ENCODE results near the gene ANKRD6. TPM values are rescaled to one million over a fixed set of nuclear protein-coding genes. Genes with fewer than 3 reads are reported as not detected.

Gene ANKRD6
- total RNA-seq, 1 donor from 2014 or later, result 13.5 TPM

DNA sequence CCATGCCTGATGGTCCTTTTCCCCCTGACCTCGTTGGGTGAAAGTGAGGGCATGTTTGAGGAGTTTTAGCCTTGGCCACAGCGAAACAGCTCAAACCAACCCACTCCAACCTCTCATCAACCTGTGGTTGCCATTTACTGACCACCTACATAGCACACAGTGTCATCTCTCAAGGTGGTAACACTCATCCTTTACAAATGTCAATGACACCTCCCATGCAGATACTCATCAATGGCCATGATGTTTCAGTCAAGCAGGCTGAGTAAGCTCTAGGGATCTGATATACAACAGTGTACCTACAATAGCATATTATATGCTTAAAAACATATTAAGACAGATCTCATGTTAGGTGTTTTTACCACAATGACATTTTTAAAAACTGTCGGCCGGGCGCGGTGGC is 30.2 kb upstream of the ANKRD6 start:
- no peak overlapping the region for H3K4me2 ChIP-seq (ENCODE audit: low read length)
- Mint-ChIP-seq H3K9me3 (ENCODE audit: unreplicated experiment) (no peaks in the 10 kb centered on the region), H3K4me3 (ENCODE audit: unreplicated experiment) (no peak overlapping the region), H3K27ac (ENCODE audit: unreplicated experiment) (no peak overlapping the region), H3K36me3 (ENCODE audit: low read depth, unreplicated experiment) (no peaks in the 10 kb centered on the region), H3K27me3 (ENCODE audit: low read depth, unreplicated experiment) (peaks cover 16% of the 10 kb centered on the region), H3K4me1 (ENCODE audit: low read depth, unreplicated experiment) (peaks cover 3% of the 10 kb centered on the region)
- TF ChIP-seq EZH2 (IDR thresholded peaks at IDR 0.05; ENCODE audit: insufficient read depth, low read length), result no peak
- TF ChIP-seq, protein P1, sequence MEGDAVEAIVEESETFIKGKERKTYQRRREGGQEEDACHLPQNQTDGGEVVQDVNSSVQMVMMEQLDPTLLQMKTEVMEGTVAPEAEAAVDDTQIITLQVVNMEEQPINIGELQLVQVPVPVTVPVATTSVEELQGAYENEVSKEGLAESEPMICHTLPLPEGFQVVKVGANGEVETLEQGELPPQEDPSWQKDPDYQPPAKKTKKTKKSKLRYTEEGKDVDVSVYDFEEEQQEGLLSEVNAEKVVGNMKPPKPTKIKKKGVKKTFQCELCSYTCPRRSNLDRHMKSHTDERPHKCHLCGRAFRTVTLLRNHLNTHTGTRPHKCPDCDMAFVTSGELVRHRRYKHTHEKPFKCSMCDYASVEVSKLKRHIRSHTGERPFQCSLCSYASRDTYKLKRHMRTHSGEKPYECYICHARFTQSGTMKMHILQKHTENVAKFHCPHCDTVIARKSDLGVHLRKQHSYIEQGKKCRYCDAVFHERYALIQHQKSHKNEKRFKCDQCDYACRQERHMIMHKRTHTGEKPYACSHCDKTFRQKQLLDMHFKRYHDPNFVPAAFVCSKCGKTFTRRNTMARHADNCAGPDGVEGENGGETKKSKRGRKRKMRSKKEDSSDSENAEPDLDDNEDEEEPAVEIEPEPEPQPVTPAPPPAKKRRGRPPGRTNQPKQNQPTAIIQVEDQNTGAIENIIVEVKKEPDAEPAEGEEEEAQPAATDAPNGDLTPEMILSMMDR (IDR thresholded peaks at IDR 0.05; ENCODE audit: insufficient read depth, low read depth, low read length), result no peak
- H3K79me2 ChIP-seq (ENCODE audit: insufficient read depth, low read length), result no peaks in the 10 kb centered on the region
- H3K4me1 ChIP-seq (ENCODE audit: insufficient read depth, low read length), result no peaks in the 10 kb centered on the region
- peaks cover 5% of the 10 kb centered on the region for H3K27me3 ChIP-seq (ENCODE audit: insufficient read depth, low read length)
- no peaks in the 10 kb centered on the region for H3K9me3 ChIP-seq (ENCODE audit: insufficient read depth, low read depth, low read length)
- no peak overlapping the region for H3K9ac ChIP-seq (ENCODE audit: low read length)
- FAIRE-seq (no peak), DNase-seq (ENCODE audit: low read depth) (no peak)
- no peaks in the 10 kb centered on the region for H3K36me3 ChIP-seq (ENCODE audit: insufficient read depth, low read length)
- H3K4me3 ChIP-seq (ENCODE audit: insufficient read depth, low read depth, low read length), result no peak overlapping the region
- no peak overlapping the region for H2AFZ ChIP-seq (ENCODE audit: low read depth, low read length)
- no peaks in the 10 kb centered on the region for H4K20me1 ChIP-seq (ENCODE audit: insufficient read depth, low read length)
- H3K27ac ChIP-seq (ENCODE audit: low read depth, low read length), result no peak overlapping the region

DNA sequence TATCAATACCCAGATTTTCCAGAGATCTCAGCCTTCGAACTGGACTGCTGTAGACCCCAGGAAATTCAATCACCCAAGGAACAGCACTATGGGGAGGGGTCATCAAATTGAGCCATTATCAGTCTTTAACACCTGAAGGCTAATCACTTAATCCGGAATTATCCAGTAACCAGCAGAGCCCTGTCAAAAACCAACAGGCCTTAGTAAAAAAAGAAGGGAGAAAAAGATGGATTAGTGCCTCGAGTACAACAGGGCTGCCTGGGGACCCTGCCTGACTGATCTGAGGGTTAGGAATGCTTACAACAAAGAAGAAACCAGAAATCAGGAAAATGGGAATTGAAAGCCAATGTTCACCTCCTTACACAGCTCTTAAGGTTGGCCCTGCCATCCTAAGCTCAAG is 28.4 kb upstream of the ANKRD6 start:
- no peaks in the 10 kb centered on the region for H3K9me3 ChIP-seq (ENCODE audit: insufficient read depth, low read depth, low read length)
- H3K4me1 ChIP-seq (ENCODE audit: insufficient read depth, low read length), result no peaks in the 10 kb centered on the region
- H4K20me1 ChIP-seq (ENCODE audit: insufficient read depth, low read length), result no peaks in the 10 kb centered on the region
- no peak overlapping the region for H3K9ac ChIP-seq (ENCODE audit: low read length)
- H3K27ac ChIP-seq (ENCODE audit: low read depth, low read length), result no peak overlapping the region
- DNase-seq (ENCODE audit: low read depth) (no peak), FAIRE-seq (no peak)
- no peaks in the 10 kb centered on the region for H3K36me3 ChIP-seq (ENCODE audit: insufficient read depth, low read length)
- Mint-ChIP-seq H3K36me3 (ENCODE audit: low read depth, unreplicated experiment) (no peaks in the 10 kb centered on the region), H3K27me3 (ENCODE audit: low read depth, unreplicated experiment) (peaks cover 20% of the 10 kb centered on the region), H3K4me3 (ENCODE audit: unreplicated experiment) (no peak overlapping the region), H3K27ac (ENCODE audit: unreplicated experiment) (no peak overlapping the region), H3K4me1 (ENCODE audit: low read depth, unreplicated experiment) (peaks cover 3% of the 10 kb centered on the region), H3K9me3 (ENCODE audit: unreplicated experiment) (no peaks in the 10 kb centered on the region)
- no peaks in the 10 kb centered on the region for H3K79me2 ChIP-seq (ENCODE audit: insufficient read depth, low read length)
- no peak overlapping the region for H3K4me3 ChIP-seq (ENCODE audit: insufficient read depth, low read depth, low read length)
- H3K27me3 ChIP-seq (ENCODE audit: insufficient read depth, low read length), result peaks cover 9% of the 10 kb centered on the region
- no peak overlapping the region for H2AFZ ChIP-seq (ENCODE audit: low read depth, low read length)
- no peak overlapping the region for H3K4me2 ChIP-seq (ENCODE audit: low read length)
- TF ChIP-seq, protein P1 (IDR thresholded peaks at IDR 0.05; ENCODE audit: insufficient read depth, low read depth, low read length), result no peak
- no peak for TF ChIP-seq EZH2 (IDR thresholded peaks at IDR 0.05; ENCODE audit: insufficient read depth, low read length)

DNA sequence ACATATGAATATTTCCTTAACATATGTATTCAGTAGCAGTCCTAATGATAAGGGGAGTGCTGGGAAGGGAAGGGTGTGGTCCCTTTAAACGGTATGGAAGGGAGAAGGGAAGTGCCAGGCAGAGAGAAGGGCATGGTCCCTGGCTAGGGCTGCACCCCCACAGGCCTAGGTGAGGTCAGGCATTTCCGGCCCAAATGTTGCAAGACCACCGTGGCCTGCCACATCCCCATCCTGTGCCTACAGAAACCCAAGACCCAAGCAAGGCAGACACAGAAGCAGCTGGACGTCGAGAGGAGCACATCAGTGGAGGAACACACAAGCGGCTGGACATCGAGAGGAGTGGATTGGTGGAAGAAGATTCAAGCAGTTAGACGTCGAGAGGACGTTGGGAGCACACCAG is 26.8 kb upstream of the ANKRD6 start:
- Mint-ChIP-seq H3K27ac (ENCODE audit: unreplicated experiment) (no peak overlapping the region), H3K27me3 (ENCODE audit: low read depth, unreplicated experiment) (peaks cover 22% of the 10 kb centered on the region), H3K36me3 (ENCODE audit: low read depth, unreplicated experiment) (no peaks in the 10 kb centered on the region), H3K4me1 (ENCODE audit: low read depth, unreplicated experiment) (peaks cover 2% of the 10 kb centered on the region), H3K4me3 (ENCODE audit: unreplicated experiment) (no peak overlapping the region), H3K9me3 (ENCODE audit: unreplicated experiment) (no peaks in the 10 kb centered on the region)
- TF ChIP-seq, protein P1 (IDR thresholded peaks at IDR 0.05; ENCODE audit: insufficient read depth, low read depth, low read length), result no peak
- no peak for TF ChIP-seq EZH2 (IDR thresholded peaks at IDR 0.05; ENCODE audit: insufficient read depth, low read length)
- Histone ChIP-seq H3K9ac (ENCODE audit: low read length) (no peak overlapping the region), H4K20me1 (ENCODE audit: insufficient read depth, low read length) (no peaks in the 10 kb centered on the region), H2AFZ (ENCODE audit: low read depth, low read length) (no peak overlapping the region), H3K4me1 (ENCODE audit: insufficient read depth, low read length) (peaks cover 4% of the 10 kb centered on the region), H3K36me3 (ENCODE audit: insufficient read depth, low read length) (no peaks in the 10 kb centered on the region), H3K9me3 (ENCODE audit: insufficient read depth, low read depth, low read length) (no peaks in the 10 kb centered on the region), H3K27me3 (ENCODE audit: insufficient read depth, low read length) (peaks cover 16% of the 10 kb centered on the region), H3K27ac (ENCODE audit: low read depth, low read length) (no peak overlapping the region), H3K4me2 (ENCODE audit: low read length) (no peak overlapping the region), H3K4me3 (ENCODE audit: insufficient read depth, low read depth, low read length) (no peak overlapping the region), H3K79me2 (ENCODE audit: insufficient read depth, low read length) (no peaks in the 10 kb centered on the region)
- DNase-seq (ENCODE audit: low read depth) (no peak), FAIRE-seq (no peak)

Data from astrocyte (in vitro differentiated cells and primary cell).